Smooth muscle cell (in vitro differentiated cells): ENCODE data around the gene ITPK1. TPM values are rescaled to one million over a fixed set of nuclear protein-coding genes. Genes with fewer than 3 reads are reported as not detected.

Experiments
- DNase-seq: peaks from one replicate; lab custom pipeline; 2025; ENCODE audit not compliant: unreplicated experiment; lab: John Stamatoyannopoulos, UW
- H2AFZ ChIP-seq: fragments of 200-600 bp; sonication (generic); 2 replicates; pipeline ENCODE4 v1.6.0; 2016; ENCODE audit warnings: antibody characterized with exemption, low read depth, mild to moderate bottlenecking
- H3F3A ChIP-seq: fragments of 200-600 bp; sonication (generic); 2 replicates; pipeline ENCODE4 v1.6.0; 2017; ENCODE audit warnings: antibody characterized with exemption, low read depth
- H3K27ac ChIP-seq: fragments of 200-600 bp; sonication (generic); 2 replicates; pipeline ENCODE4 v1.5.1; 2016; ENCODE audit warnings: low read depth, mild to moderate bottlenecking
- H3K27me3 ChIP-seq: fragments of 200-600 bp; sonication (generic); 2 replicates; pipeline ENCODE4 v1.6.1; 2016; ENCODE audit warnings: low read depth, mild to moderate bottlenecking
- H3K36me3 ChIP-seq: fragments of 200-600 bp; sonication (generic); 2 replicates; pipeline ENCODE4 v1.5.1; 2016; ENCODE audit warnings: low read depth
- H3K4me1 ChIP-seq: fragments of 200-600 bp; sonication (generic); 2 replicates; pipeline ENCODE4 v1.5.1; 2016; ENCODE audit warnings: low read depth
- H3K4me2 ChIP-seq: fragments of 200-600 bp; sonication (generic); 2 replicates; pipeline ENCODE4 v1.6.0; 2016; ENCODE audit warnings: mild to moderate bottlenecking
- H3K4me3 ChIP-seq: fragments of 200-600 bp; sonication (generic); 2 replicates; pipeline ENCODE4 v1.5.1; 2016; ENCODE audit warnings: mild to moderate bottlenecking
- H3K79me2 ChIP-seq: fragments of 200-600 bp; sonication (generic); 2 replicates; pipeline ENCODE4 v1.6.0; 2016; ENCODE audit warnings: low read depth, mild to moderate bottlenecking
- H3K9ac ChIP-seq: fragments of 200-600 bp; sonication (generic); 2 replicates; pipeline ENCODE4 v1.6.0; 2016; ENCODE audit warnings: low read depth
- H3K9me3 ChIP-seq: fragments of 200-600 bp; sonication (generic); replicated peaks from 2 replicates; pipeline ENCODE4 v1.5.1; 2016; ENCODE audit warnings: low read depth
- H4K20me1 ChIP-seq: fragments of 200-600 bp; sonication (generic); 2 replicates; pipeline ENCODE4 v1.6.0; 2016; ENCODE audit warnings: low read depth
- WGBS: methylation state at CpG from one replicate; pipeline ENCODE4 v1.1.7; 2016; ENCODE audit warnings: low lambda C conversion rate; 5-methylcytosine and 5-hydroxymethylcytosine counted together
- polyA plus RNA-seq: library from polyadenylated mRNA; unstranded; fragments of >200 nt; fragmentation: Nextera tagmentation; extraction: Ambion mirVana; gene quantifications from 2 replicates; pipeline ENCODE4 v1.2.1, GENCODE V29; 2016
- total RNA-seq: library from RNA; depleted of rRNA; stranded (reverse); fragments of >200 nt; gene quantifications from 2 replicates; pipeline ENCODE4 v1.2.3, GENCODE V29; 2014
- TF ChIP-seq, protein P1 (sequence below): fragments of 200-600 bp; sonication (generic); IDR thresholded peaks from 2 replicates; pipeline ENCODE4 v1.5.1; 2017; ENCODE audit warnings: borderline replicate concordance, mild to moderate bottlenecking, antibody characterized with exemption; ENCODE audit not compliant: insufficient read depth, poor library complexity, severe bottlenecking

Gene ITPK1
- total and polyA plus RNA-seq, 2 experiments from 2014 or later = 9.2 to 14.2 TPM

GRCh38 chr14:92993302-92993701 is 122.4 kb downstream of the ITPK1 start:
- H3K9ac ChIP-seq = no peak overlapping the region
- no peaks in the 10 kb centered on the region for H3K27me3 ChIP-seq
- H2AFZ ChIP-seq = no peak overlapping the region
- H3K4me1 ChIP-seq = no peaks in the 10 kb centered on the region
- no peak overlapping the region for H3K4me3 ChIP-seq
- H3F3A ChIP-seq = no peaks in the 10 kb centered on the region
- no peak for DNase-seq
- no peak overlapping the region for H3K4me2 ChIP-seq
- no peaks in the 10 kb centered on the region for H4K20me1 ChIP-seq
- H3K79me2 ChIP-seq = no peaks in the 10 kb centered on the region
- H3K9me3 ChIP-seq = no peaks in the 10 kb centered on the region
- TF ChIP-seq, protein P1, sequence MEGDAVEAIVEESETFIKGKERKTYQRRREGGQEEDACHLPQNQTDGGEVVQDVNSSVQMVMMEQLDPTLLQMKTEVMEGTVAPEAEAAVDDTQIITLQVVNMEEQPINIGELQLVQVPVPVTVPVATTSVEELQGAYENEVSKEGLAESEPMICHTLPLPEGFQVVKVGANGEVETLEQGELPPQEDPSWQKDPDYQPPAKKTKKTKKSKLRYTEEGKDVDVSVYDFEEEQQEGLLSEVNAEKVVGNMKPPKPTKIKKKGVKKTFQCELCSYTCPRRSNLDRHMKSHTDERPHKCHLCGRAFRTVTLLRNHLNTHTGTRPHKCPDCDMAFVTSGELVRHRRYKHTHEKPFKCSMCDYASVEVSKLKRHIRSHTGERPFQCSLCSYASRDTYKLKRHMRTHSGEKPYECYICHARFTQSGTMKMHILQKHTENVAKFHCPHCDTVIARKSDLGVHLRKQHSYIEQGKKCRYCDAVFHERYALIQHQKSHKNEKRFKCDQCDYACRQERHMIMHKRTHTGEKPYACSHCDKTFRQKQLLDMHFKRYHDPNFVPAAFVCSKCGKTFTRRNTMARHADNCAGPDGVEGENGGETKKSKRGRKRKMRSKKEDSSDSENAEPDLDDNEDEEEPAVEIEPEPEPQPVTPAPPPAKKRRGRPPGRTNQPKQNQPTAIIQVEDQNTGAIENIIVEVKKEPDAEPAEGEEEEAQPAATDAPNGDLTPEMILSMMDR = no peak
- H3K27ac ChIP-seq = no peak overlapping the region
- 96% methylated on average over 9 of the region's 9 CpGs for WGBS
- no peaks in the 10 kb centered on the region for H3K36me3 ChIP-seq

- H3K79me2 ChIP-seq = no peaks in the 10 kb centered on the region
- WGBS = 97% methylated on average over 8 of the region's 8 CpGs
- no peak overlapping the region for H3K27ac ChIP-seq
- no peaks in the 10 kb centered on the region for H3F3A ChIP-seq
- H2AFZ ChIP-seq = no peak overlapping the region
- no peaks in the 10 kb centered on the region for H3K27me3 ChIP-seq
- H3K4me3 ChIP-seq = no peak overlapping the region
- H3K9ac ChIP-seq = no peak overlapping the region
- no peaks in the 10 kb centered on the region for H3K4me1 ChIP-seq
- H3K4me2 ChIP-seq = no peak overlapping the region
- H3K9me3 ChIP-seq = no peaks in the 10 kb centered on the region
- no peaks in the 10 kb centered on the region for H4K20me1 ChIP-seq
- DNase-seq = no peak
- no peaks in the 10 kb centered on the region for H3K36me3 ChIP-seq
- TF ChIP-seq, protein P1 = no peak
Measured at GRCh38 chr14:92991536-92991935, 124.2 kb downstream of the ITPK1 start.

DNA sequence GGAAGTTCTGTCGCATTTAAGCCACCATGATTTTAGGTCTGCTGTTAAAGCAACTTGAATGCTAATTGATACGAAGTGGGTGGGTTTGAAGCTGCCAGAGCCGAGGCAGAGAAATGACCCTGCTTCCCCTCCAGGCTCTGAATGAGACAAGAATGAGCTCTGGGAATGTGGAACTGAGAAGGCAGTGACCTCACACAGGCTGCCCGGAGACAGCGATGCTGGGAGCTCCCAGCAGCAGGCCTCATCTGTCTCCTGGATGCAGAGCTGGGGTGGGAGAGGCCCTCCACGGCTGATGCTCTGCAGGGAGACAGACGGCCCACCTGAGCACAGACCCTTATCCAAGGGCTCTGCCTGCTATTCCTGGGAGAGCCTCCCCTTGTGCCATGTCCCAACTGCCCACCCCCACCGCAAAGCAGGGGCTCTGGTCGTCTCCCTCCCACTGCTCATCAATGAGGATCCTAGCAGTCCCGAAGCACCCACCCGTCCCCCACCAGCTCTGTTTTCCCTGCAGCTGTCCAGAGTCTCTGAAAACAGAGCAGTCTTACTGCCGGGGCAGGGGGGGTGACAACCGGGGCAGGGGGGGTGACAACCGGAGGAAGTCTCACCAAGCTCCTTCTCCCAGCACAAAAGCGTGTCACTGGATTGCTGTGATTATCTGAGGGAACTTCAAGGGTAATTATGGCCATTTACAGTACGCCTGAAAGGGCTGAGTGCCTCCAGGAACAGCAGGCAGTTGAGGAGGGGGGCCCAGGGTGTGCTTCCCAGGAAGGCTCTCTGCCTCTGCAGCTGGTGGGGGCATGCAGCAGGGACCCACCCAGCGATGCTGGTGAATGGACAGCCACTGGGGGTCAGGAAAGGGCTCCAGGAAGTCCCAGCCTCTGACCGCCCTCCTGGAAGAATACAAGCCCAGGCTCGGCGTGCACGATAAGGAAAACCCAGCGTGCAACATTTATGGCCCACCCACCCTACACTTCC is 125.0 kb downstream of the ITPK1 start:
- TF ChIP-seq, protein P1 = no peak
- Histone ChIP-seq H3F3A (no peaks in the 10 kb centered on the region), H3K36me3 (no peaks in the 10 kb centered on the region), H3K79me2 (no peaks in the 10 kb centered on the region), H2AFZ (no peak overlapping the region), H3K27ac (peak overlapping the region; percentile 48), H3K9ac (no peak overlapping the region), H3K4me1 (no peaks in the 10 kb centered on the region), H4K20me1 (no peaks in the 10 kb centered on the region), H3K9me3 (no peaks in the 10 kb centered on the region), H3K27me3 (no peaks in the 10 kb centered on the region), H3K4me2 (no peak overlapping the region), H3K4me3 (no peak overlapping the region)
- 28% methylated on average over 20 of the region's 22 CpGs for WGBS
- no peak for DNase-seq
